Keratinocyte (primary cell): ENCODE measurements around the gene PTPRN2. TPM values are rescaled to one million over a fixed set of nuclear protein-coding genes. Genes with fewer than 3 reads are reported as not detected.

ENCODE experiments used
- DNase-seq: peaks from one replicate; pipeline ENCODE4 v3.0.0-alpha.2; 2011; ENCODE audit warnings: low read depth, missing footprints, low spot score
- FAIRE-seq: peaks from 2 replicates; lab custom pipeline; 2011; peaks lifted over from hg19 to GRCh38; lab: Jason Lieb, UNC
- H2AFZ ChIP-seq: 2 replicates; pipeline ENCODE4 v1.6.0; 2012; ENCODE audit warnings: low read length, control low read depth, inconsistent platforms; ENCODE audit not compliant: control insufficient read depth
- H3K27ac ChIP-seq: 2 replicates; pipeline ENCODE4 v1.5.1; 2011; ENCODE audit warnings: low read length; ENCODE audit not compliant: control insufficient read depth, insufficient read depth
- H3K27me3 ChIP-seq: 3 replicates; pipeline ENCODE4 v1.6.0; 2011; ENCODE audit warnings: low read length; ENCODE audit not compliant: control insufficient read depth, insufficient read depth; ENCODE audit errors: extremely low read depth
- H3K36me3 ChIP-seq, 2 experiments: 2 replicates in 1 of 2; 3 replicates in 1 of 2; pipeline ENCODE4 v1.5.1; 2011; ENCODE audit warnings: low read length in 2 of 2, mild to moderate bottlenecking in 1 of 2; ENCODE audit not compliant: control insufficient read depth in 2 of 2, insufficient read depth in 2 of 2; ENCODE audit errors: extremely low read depth in 1 of 2
- H3K4me1 ChIP-seq: 3 replicates; pipeline ENCODE4 v1.5.1; 2011; ENCODE audit warnings: low read length; ENCODE audit not compliant: control insufficient read depth, insufficient read depth; ENCODE audit errors: extremely low read depth
- H3K4me2 ChIP-seq: 3 replicates; pipeline ENCODE4 v1.6.0; 2011; ENCODE audit warnings: low read depth, low read length; ENCODE audit not compliant: control insufficient read depth, insufficient read depth; ENCODE audit errors: extremely low read depth
- H3K4me3 ChIP-seq, 3 experiments: fragments of 200-600 bp in 1 of 3; sonication (generic) in 1 of 3; 2 replicates in 2 of 3; 3 replicates in 1 of 3; pipeline ENCODE4 v1.5.1; 2011 to 2016; ENCODE audit warnings: low read length in 3 of 3, mild to moderate bottlenecking in 3 of 3, control low read depth in 2 of 3, inconsistent platforms in 1 of 3, low read depth in 1 of 3, mixed read lengths in 1 of 3, mixed run types in 1 of 3, moderate library complexity in 1 of 3; ENCODE audit not compliant: control insufficient read depth in 2 of 3, insufficient read depth in 2 of 3; ENCODE audit errors: extremely low read depth in 1 of 3
- H3K79me2 ChIP-seq: 2 replicates; pipeline ENCODE4 v1.6.0; 2012; ENCODE audit warnings: low read length; ENCODE audit not compliant: control insufficient read depth, insufficient read depth
- H3K9ac ChIP-seq: 3 replicates; pipeline ENCODE4 v1.6.0; 2011; ENCODE audit warnings: low read length; ENCODE audit not compliant: control insufficient read depth, insufficient read depth; ENCODE audit errors: extremely low read depth
- H3K9me1 ChIP-seq: 3 replicates; pipeline ENCODE4 v1.6.0; 2011; ENCODE audit warnings: low read length; ENCODE audit not compliant: control insufficient read depth, insufficient read depth; ENCODE audit errors: extremely low read depth
- H3K9me3 ChIP-seq: 2 replicates; pipeline ENCODE4 v1.5.1; 2012; ENCODE audit warnings: low read depth, low read length; ENCODE audit not compliant: control insufficient read depth
- H4K20me1 ChIP-seq: 3 replicates; pipeline ENCODE4 v1.6.0; 2011; ENCODE audit warnings: low read length; ENCODE audit not compliant: control insufficient read depth, insufficient read depth; ENCODE audit errors: extremely low read depth
- EZH2 ChIP-seq: IDR thresholded peaks from one replicate; pipeline ENCODE4 v1.6.1; 2012; ENCODE audit warnings: inconsistent platforms, mild to moderate bottlenecking, low read length, moderate library complexity
- dilution Hi-C: fragments of 300-500 bp; cut with MboI; formaldehyde crosslinking; loops from one replicate; pipeline ENCODE4 v1.7.0; 2020; ENCODE audit warnings: low sequenced_read_pairs; ENCODE audit not compliant: extremely low pct_ligation_motif_present
- polyA plus RNA-seq, 5 experiments: library from polyadenylated mRNA; depleted of rRNA in 3 of 5; stranded (reverse) in 3 of 5; stranded (forward) in 1 of 5; unstranded in 1 of 5; fragments of >200 nt; gene quantifications; 1 replicate in 1 of 5; 2 replicates in 3 of 5; 3 replicates in 1 of 5; pipeline versions ENCODE4 v1.2.1 to v1.2.3, GENCODE V29; 2011 to 2012; ENCODE audit warnings: missing spikeins in 2 of 5, low read depth in 1 of 5, low replicate concordance in 1 of 5
- TF ChIP-seq, protein P1 (sequence below), 3 experiments: IDR thresholded peaks in 1 of 3; conservative IDR thresholded peaks in 1 of 3; optimal IDR thresholded peaks in 1 of 3; 2 replicates in 2 of 3; 3 replicates in 1 of 3; pipeline versions ENCODE3 to v1.5.1; 2011; ENCODE audit warnings: low read length in 3 of 3, mild to moderate bottlenecking in 3 of 3, moderate library complexity in 2 of 3, control low read depth in 1 of 3, inconsistent platforms in 1 of 3; ENCODE audit not compliant: insufficient read depth in 2 of 3; ENCODE audit errors: extremely low read depth in 1 of 3

Gene PTPRN2
- polyA plus RNA-seq, 1 donor (not counting 4 experiments of a cell fraction or from before 2014, with no cell fraction given): not detected

DNA sequence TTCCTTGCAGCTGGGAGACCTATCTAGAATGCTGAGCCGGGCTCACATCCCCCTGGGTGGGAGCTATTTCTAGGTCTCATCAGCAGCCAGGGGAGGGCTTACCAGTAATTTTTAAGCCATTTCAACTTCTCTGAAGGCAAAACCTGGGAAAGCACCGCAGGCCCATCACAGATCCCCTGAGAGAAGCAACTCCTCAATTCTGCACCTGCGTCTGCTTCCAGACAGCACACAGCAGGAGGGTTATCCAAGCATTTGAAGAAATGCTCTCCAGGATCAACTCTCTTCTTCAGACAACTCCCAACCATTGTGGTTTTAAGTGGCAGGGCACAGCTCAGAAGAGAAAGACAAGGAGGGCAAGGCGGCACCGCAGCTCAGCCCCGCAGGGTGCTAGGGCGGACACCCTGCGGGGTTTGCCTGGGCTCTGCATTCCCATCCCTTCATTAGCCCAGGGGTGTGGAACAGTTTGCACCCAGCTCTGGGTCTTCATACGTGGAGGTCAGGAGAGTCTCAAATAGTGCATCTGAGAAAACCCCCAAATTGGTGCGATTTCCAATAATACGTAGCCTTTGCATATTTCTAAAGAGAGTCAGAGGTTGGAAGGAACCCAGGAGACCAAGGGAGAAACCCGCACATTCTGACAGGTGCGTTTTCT, 632.1 kb downstream of the PTPRN2 start:
- FAIRE-seq: no peak
- H3K9me1 ChIP-seq: no peaks in the 10 kb centered on the region
- no peaks in the 10 kb centered on the region for H3K27me3 ChIP-seq
- TF ChIP-seq, protein P1, sequence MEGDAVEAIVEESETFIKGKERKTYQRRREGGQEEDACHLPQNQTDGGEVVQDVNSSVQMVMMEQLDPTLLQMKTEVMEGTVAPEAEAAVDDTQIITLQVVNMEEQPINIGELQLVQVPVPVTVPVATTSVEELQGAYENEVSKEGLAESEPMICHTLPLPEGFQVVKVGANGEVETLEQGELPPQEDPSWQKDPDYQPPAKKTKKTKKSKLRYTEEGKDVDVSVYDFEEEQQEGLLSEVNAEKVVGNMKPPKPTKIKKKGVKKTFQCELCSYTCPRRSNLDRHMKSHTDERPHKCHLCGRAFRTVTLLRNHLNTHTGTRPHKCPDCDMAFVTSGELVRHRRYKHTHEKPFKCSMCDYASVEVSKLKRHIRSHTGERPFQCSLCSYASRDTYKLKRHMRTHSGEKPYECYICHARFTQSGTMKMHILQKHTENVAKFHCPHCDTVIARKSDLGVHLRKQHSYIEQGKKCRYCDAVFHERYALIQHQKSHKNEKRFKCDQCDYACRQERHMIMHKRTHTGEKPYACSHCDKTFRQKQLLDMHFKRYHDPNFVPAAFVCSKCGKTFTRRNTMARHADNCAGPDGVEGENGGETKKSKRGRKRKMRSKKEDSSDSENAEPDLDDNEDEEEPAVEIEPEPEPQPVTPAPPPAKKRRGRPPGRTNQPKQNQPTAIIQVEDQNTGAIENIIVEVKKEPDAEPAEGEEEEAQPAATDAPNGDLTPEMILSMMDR (optimal IDR thresholded peaks at IDR 0.05 in 1 of 3, IDR thresholded peaks at IDR 0.05 in 1 of 3, conservative IDR thresholded peaks at IDR 0.05 in 1 of 3; ENCODE audit: extremely low read depth in 1 of 3, insufficient read depth in 2 of 3, low read length in 3 of 3): no peak
- no peak for TF ChIP-seq EZH2
- H3K9me3 ChIP-seq: peaks cover 4% of the 10 kb centered on the region
- H3K9ac ChIP-seq: no peak overlapping the region
- no peak overlapping the region for H3K4me3 ChIP-seq
- dilution Hi-C loops: no loop called here
- no peaks in the 10 kb centered on the region for H4K20me1 ChIP-seq
- no peak overlapping the region for H3K4me2 ChIP-seq
- DNase-seq: no peak
- H2AFZ ChIP-seq: no peak overlapping the region
- no peaks in the 10 kb centered on the region for H3K36me3 ChIP-seq
- no peak overlapping the region for H3K27ac ChIP-seq
- H3K4me1 ChIP-seq: no peaks in the 10 kb centered on the region
- H3K79me2 ChIP-seq: no peaks in the 10 kb centered on the region

DNA sequence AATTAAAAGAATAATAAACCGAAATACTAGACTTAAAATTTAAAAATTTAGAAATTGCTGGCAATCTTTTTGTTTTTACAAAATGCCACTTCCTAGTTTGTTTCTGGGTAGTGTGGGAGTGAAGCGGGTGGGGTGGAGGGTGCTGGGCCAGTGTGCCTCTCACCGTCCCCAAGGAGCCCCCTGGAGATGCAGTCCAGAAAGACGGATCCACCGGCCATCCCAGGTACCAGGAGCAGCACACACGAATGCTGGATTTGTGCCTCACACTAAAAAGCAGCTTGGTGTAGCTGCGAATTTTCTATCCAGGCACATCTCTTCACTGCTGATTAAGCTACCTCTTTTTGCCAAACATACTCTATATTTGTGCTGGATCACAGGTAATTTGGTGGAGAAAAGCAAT, 632.7 kb downstream of the PTPRN2 start:
- TF ChIP-seq, protein P1 (optimal IDR thresholded peaks at IDR 0.05 in 1 of 3, IDR thresholded peaks at IDR 0.05 in 1 of 3, conservative IDR thresholded peaks at IDR 0.05 in 1 of 3; ENCODE audit: extremely low read depth in 1 of 3, insufficient read depth in 2 of 3, low read length in 3 of 3): no peak
- TF ChIP-seq EZH2: no peak
- Histone ChIP-seq H3K4me3 (no peak overlapping the region), H2AFZ (no peak overlapping the region), H4K20me1 (no peaks in the 10 kb centered on the region), H3K79me2 (no peaks in the 10 kb centered on the region), H3K4me1 (no peaks in the 10 kb centered on the region), H3K9ac (no peak overlapping the region), H3K36me3 (no peaks in the 10 kb centered on the region), H3K4me2 (no peak overlapping the region), H3K27me3 (no peaks in the 10 kb centered on the region), H3K9me1 (no peaks in the 10 kb centered on the region), H3K27ac (no peak overlapping the region), H3K9me3 (peaks cover 4% of the 10 kb centered on the region)
- dilution Hi-C loops: no loop called here
- DNase-seq (no peak), FAIRE-seq (no peak)
